OCI-LY1 (cell line): ENCODE data around the gene SNX7.

Source experiments
- H2AFZ ChIP-seq: fragments of 200-600 bp; sonication (generic), shearing (Covaris generic); 2 replicates; pipeline ENCODE4 v1.6.0; 2014; ENCODE audit warnings: antibody characterized with exemption, mild to moderate bottlenecking, low read length
- H3F3A ChIP-seq: fragments of 200-600 bp; sonication (generic), shearing (Covaris generic); 2 replicates; pipeline ENCODE4 v1.6.0; 2014; ENCODE audit warnings: mild to moderate bottlenecking, antibody characterized with exemption, low read length, moderate library complexity; ENCODE audit not compliant: insufficient read depth
- H3K27ac ChIP-seq: fragments of 200-600 bp; sonication (generic); 2 replicates; pipeline ENCODE4 v1.5.1; 2014; ENCODE audit warnings: low read length, mixed run types, mild to moderate bottlenecking, low read depth; ENCODE audit not compliant: poor library complexity, severe bottlenecking
- H3K27me3 ChIP-seq: fragments of 200-600 bp; sonication (generic); 2 replicates; pipeline ENCODE4 v1.6.0; 2014; ENCODE audit warnings: antibody characterized with exemption, mild to moderate bottlenecking, low read length, moderate library complexity; ENCODE audit not compliant: insufficient read depth
- H3K36me3 ChIP-seq: fragments of 200-600 bp; sonication (generic); 2 replicates; pipeline ENCODE4 v1.6.1; 2014; ENCODE audit warnings: mild to moderate bottlenecking, antibody characterized with exemption, low read length, moderate library complexity, mixed read lengths; ENCODE audit not compliant: insufficient read depth
- H3K4me1 ChIP-seq: fragments of 200-600 bp; sonication (generic); 2 replicates; pipeline ENCODE4 v1.5.1; 2014; ENCODE audit warnings: mild to moderate bottlenecking, low read length, moderate library complexity; ENCODE audit not compliant: insufficient read depth, severe bottlenecking
- H3K4me2 ChIP-seq: fragments of 200-600 bp; sonication (generic), shearing (Covaris generic); 2 replicates; pipeline ENCODE4 v1.6.1; 2014; ENCODE audit warnings: low read length
- H3K4me3 ChIP-seq: fragments of 200-600 bp; sonication (generic); 2 replicates; pipeline ENCODE4 v1.5.1; 2014; ENCODE audit warnings: low read length, low read depth, mild to moderate bottlenecking, mixed read lengths; ENCODE audit not compliant: poor library complexity, severe bottlenecking
- H3K79me2 ChIP-seq: fragments of 200-600 bp; shearing (Covaris generic); 2 replicates; pipeline ENCODE4 v1.6.1; 2016; ENCODE audit warnings: mixed run types, low read length, mixed read lengths; ENCODE audit not compliant: insufficient read depth
- H3K9ac ChIP-seq: fragments of 200-600 bp; sonication (generic), shearing (Covaris generic); 2 replicates; pipeline ENCODE4 v1.6.1; 2014; ENCODE audit warnings: mild to moderate bottlenecking, low read length, mixed read lengths
- H3K9me2 ChIP-seq: fragments of 200-600 bp; sonication (generic), shearing (Covaris generic); 2 replicates; pipeline ENCODE4 v1.6.1; 2014; ENCODE audit warnings: low read depth, mild to moderate bottlenecking, low read length, mixed read lengths
- H3K9me3 ChIP-seq: fragments of 200-600 bp; shearing (Covaris generic); 2 replicates; pipeline ENCODE4 v1.6.1; 2014; ENCODE audit warnings: low read length, mixed read lengths
- H4K20me1 ChIP-seq: fragments of 200-600 bp; sonication (generic), shearing (Covaris generic); 2 replicates; pipeline ENCODE4 v1.6.0; 2016; ENCODE audit warnings: mild to moderate bottlenecking, low read length; ENCODE audit not compliant: insufficient read depth
- CTCF ChIP-seq: fragments of 200-600 bp; sonication (generic), shearing (Covaris generic); IDR thresholded peaks from 2 replicates; pipeline ENCODE4 v1.5.1; 2017; ENCODE audit warnings: mild to moderate bottlenecking, antibody characterized with exemption, low read length, moderate library complexity, mixed read lengths
- EZH2 ChIP-seq: fragments of 200-600 bp; sonication (generic), shearing (Covaris generic); IDR thresholded peaks from 2 replicates; pipeline ENCODE4 v1.8.0; 2017; ENCODE audit warnings: borderline replicate concordance, mixed run types, mild to moderate bottlenecking, antibody characterized with exemption, low read length, moderate library complexity, mixed read lengths

Gene SNX7

GRCh38 chr1:98702976-98703375 is 41.5 kb downstream of the SNX7 start:
- Histone ChIP-seq H3K27ac (no peak overlapping the region), H3K9ac (no peak overlapping the region), H3K27me3 (no peaks in the 10 kb centered on the region), H3K4me2 (no peak overlapping the region), H3F3A (no peaks in the 10 kb centered on the region), H3K4me1 (no peaks in the 10 kb centered on the region), H3K79me2 (no peaks in the 10 kb centered on the region), H4K20me1 (no peaks in the 10 kb centered on the region), H3K4me3 (no peak overlapping the region), H3K9me3 (no peaks in the 10 kb centered on the region), H2AFZ (no peak overlapping the region), H3K36me3 (no peaks in the 10 kb centered on the region), H3K9me2 (no peaks in the 10 kb centered on the region)
- TF ChIP-seq EZH2: no peak

- no peaks in the 10 kb centered on the region for H4K20me1 ChIP-seq
- H3K27ac ChIP-seq: no peak overlapping the region
- no peaks in the 10 kb centered on the region for H3K9me3 ChIP-seq
- no peaks in the 10 kb centered on the region for H3K36me3 ChIP-seq
- no peak for TF ChIP-seq EZH2
- TF ChIP-seq CTCF: no peak
- no peak overlapping the region for H2AFZ ChIP-seq
- H3K27me3 ChIP-seq: no peaks in the 10 kb centered on the region
- no peaks in the 10 kb centered on the region for H3K4me1 ChIP-seq
- no peak overlapping the region for H3K4me3 ChIP-seq
- H3K79me2 ChIP-seq: no peaks in the 10 kb centered on the region
- no peak overlapping the region for H3K9ac ChIP-seq
- no peaks in the 10 kb centered on the region for H3K9me2 ChIP-seq
- no peaks in the 10 kb centered on the region for H3F3A ChIP-seq
- no peak overlapping the region for H3K4me2 ChIP-seq
Measured at GRCh38 chr1:98704474-98704873, 43.0 kb downstream of the SNX7 start.

- Histone ChIP-seq H3K9me3 (no peaks in the 10 kb centered on the region), H3F3A (no peaks in the 10 kb centered on the region), H2AFZ (no peak overlapping the region), H3K79me2 (no peaks in the 10 kb centered on the region), H3K9me2 (no peaks in the 10 kb centered on the region), H3K4me3 (no peak overlapping the region), H3K4me2 (no peak overlapping the region), H3K36me3 (no peaks in the 10 kb centered on the region), H4K20me1 (no peaks in the 10 kb centered on the region), H3K27me3 (no peaks in the 10 kb centered on the region), H3K9ac (no peak overlapping the region), H3K4me1 (no peaks in the 10 kb centered on the region), H3K27ac (no peak overlapping the region)
- no peak for TF ChIP-seq CTCF
- no peak for TF ChIP-seq EZH2
Measured at GRCh38 chr1:98704971-98705370, 43.5 kb downstream of the SNX7 start.

- H3K27ac ChIP-seq: no peak overlapping the region
Measured at GRCh38 chr1:98705591-98705990, 44.1 kb downstream of the SNX7 start.

More at GRCh38 chr1:98705591-98705990, 44.1 kb downstream of the SNX7 start:
- no peak overlapping the region for H2AFZ ChIP-seq
- TF ChIP-seq CTCF (no peak), EZH2 (no peak)
- no peaks in the 10 kb centered on the region for H3K36me3 ChIP-seq
- H3K79me2 ChIP-seq: no peaks in the 10 kb centered on the region
- H3K9ac ChIP-seq: no peak overlapping the region
- no peak overlapping the region for H3K4me3 ChIP-seq
- no peaks in the 10 kb centered on the region for H3K9me3 ChIP-seq
- H3F3A ChIP-seq: no peaks in the 10 kb centered on the region
- H3K9me2 ChIP-seq: no peaks in the 10 kb centered on the region
- no peak overlapping the region for H3K4me2 ChIP-seq
- no peaks in the 10 kb centered on the region for H3K27me3 ChIP-seq
- H4K20me1 ChIP-seq: no peaks in the 10 kb centered on the region
- H3K4me1 ChIP-seq: no peaks in the 10 kb centered on the region
